GM23248 (cell line): ENCODE measurements around the gene KCNJ10.

ENCODE experiments used
- EZH2 ChIP-seq: fragments of 200-600 bp; sonication (generic); IDR thresholded peaks from 2 replicates; pipeline ENCODE4 v1.6.1; 2018; ENCODE audit warnings: antibody characterized with exemption, mild to moderate bottlenecking; ENCODE audit not compliant: insufficient read depth, poor library complexity, severe bottlenecking
- EZH2phosphoT487 ChIP-seq: fragments of 200-600 bp; sonication (generic); IDR thresholded peaks from 2 replicates; pipeline ENCODE4 v1.6.1; 2018; ENCODE audit warnings: antibody characterized with exemption, moderate library complexity, mild to moderate bottlenecking, low read depth; ENCODE audit not compliant: insufficient read depth

- no peak for TF ChIP-seq EZH2phosphoT487
- TF ChIP-seq EZH2: no peak
Measured at GRCh38 chr1:160084771-160085321, 14.9 kb upstream of the KCNJ10 start.
